Measurements from ENCODE around the gene AFF1. TPM values are rescaled to one million over a fixed set of nuclear protein-coding genes. Genes with fewer than 3 reads are reported as not detected.

Gene AFF1
- total RNA-seq, 4 donors from 2014 or later: 90.1 to 132 (median 101) TPM

DNA sequence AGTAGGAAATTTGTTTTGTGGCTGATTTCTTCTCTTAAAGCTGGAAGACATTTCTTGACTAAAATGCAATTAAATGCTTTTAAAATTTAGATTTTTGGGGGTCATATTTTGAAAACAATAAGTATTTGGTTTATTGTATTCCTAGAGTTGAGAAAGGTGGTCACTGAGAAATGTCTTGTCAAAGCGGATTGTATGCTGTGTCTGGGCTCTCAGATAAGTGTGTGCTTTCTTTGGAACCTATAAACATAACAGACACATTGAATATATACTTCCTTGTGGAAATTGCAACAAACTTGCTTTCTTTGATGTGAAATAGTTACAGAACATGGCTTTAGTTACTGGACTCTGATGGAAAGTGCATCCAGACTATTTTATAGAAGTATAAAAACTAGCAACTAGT lies 75.4 kb downstream of the AFF1 start:
- no peak for TF ChIP-seq CTCF (IDR thresholded peaks at IDR 0.05; ENCODE audit: low read depth)

DNA sequence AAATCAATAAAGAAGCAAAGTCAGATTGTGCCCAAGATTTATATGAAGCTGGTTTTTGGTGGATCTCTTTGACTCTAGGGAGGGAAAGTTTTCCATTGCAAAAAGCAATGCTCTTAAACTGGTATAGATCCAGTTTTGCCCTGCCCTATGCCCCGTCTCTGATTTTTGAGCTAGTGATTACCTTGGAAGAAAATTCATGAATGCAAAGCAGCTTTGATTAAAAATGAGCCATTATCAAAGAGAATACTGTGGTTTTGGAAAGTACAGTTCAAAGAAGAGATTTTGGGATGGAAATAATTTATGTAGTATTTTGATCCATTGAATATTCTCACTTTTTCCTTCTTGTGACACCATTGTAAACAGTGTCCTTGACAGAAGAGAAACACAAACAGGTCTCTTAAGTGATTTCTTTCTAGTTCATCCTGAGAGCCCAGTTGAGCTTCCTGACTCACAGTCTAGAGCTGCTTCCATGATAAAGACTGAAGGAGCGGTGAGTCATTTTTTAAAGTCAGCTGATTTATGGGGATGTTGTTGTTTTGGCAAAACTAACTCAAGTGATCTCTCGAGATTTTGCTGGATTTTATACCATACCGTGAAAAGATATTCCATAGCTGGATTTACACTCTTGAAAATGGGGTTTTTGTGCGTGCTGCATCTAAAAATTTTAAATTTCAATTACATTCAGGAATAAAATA lies 76.7 kb downstream of the AFF1 start:
- TF ChIP-seq CTCF (IDR thresholded peaks at IDR 0.05; ENCODE audit: low read depth): no peak

DNA sequence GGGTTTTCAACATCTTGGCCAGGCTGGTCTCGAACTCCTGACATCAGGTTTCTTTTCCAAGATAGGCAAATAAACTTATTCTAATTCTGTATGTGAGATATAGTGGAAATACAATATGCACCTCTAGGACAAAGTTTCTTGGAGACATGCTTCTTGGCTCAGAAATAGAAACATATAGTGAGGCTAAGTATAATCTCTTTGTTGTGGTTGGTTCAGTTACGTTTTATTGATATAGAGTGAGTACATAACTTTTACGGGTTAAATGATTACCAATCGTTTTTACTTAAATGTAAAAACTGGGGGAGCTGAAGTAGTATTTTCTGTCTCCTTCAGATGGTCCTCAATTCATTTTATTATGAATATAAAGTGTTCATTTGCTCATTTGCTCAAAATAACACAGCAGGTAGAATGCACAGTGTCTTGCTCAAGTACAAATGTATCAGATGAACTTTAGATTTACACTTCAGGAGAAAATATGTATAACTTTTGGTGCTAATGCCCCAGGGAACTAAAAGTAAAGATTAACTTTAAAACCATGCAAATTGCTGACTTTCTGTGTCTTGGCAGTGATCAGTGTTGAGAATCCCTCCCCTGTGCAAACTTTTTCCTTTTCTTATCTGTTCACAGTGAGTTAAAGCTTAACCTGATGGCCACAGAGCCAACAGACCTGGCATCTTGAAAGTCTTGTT lies 77.6 kb downstream of the AFF1 start:
- no peak for TF ChIP-seq CTCF (IDR thresholded peaks at IDR 0.05; ENCODE audit: low read depth)

GRCh38 chr4:87014284-87014782 lies 79.5 kb downstream of the AFF1 start:
- no peak for TF ChIP-seq CTCF (IDR thresholded peaks at IDR 0.05; ENCODE audit: low read depth)

DNA sequence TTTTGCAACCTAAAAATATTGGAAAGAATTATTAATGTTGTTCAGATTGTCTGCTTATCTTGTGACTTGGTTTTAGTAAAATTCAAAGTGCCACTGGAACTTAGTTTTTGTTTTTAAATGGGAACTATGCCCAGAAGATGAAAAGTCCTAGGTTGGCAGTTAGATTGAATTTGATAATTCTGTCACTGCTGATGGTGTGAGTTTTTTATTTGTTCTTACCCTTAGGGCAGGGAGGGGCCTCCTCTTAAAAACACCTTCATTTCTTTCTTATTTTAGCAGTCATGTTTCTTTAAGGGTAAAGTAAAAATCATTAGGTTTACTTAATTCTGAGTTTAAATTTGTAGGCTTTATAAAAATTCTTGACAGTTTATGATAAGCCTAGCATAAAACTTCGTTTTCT lies 80.6 kb downstream of the AFF1 start:
- no peak for TF ChIP-seq CTCF (IDR thresholded peaks at IDR 0.05; ENCODE audit: low read depth)

DNA sequence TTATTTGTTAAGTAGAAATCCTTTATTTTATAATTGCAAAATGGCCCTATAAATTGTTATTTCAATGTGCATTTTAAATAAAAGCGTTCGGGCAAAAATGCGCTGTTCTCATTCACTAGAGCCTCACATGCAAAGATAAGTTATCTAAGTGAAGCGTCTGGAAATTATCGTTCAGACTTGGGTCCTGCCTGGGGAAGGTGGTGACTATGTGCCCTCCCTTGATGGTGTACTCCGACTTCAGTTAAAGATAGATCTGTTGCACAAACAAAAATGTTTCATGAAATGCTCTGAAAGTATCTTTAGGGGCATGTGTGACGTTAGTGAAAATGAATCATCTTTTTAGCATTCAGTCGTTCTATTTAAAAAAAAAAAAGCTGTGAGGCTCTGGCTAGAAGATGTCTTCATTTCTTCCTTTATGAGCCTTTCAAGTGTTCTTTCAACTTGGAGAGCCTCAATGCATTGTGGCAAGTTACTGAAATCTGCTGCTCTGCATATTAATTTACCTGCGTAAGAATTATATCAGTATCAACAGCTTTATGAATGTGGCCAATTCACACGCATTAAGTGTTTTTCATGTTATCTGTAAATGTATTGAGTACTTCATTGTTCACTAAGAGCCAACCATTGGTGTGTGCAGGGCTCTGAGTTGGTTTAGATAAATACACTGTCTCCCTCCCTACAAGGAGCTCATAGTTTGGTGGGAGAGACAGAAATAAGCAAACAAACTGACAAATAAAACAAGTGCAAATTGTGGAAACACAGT lies 83.0 kb downstream of the AFF1 start:
- TF ChIP-seq CTCF (IDR thresholded peaks at IDR 0.05; ENCODE audit: low read depth): no peak

DNA sequence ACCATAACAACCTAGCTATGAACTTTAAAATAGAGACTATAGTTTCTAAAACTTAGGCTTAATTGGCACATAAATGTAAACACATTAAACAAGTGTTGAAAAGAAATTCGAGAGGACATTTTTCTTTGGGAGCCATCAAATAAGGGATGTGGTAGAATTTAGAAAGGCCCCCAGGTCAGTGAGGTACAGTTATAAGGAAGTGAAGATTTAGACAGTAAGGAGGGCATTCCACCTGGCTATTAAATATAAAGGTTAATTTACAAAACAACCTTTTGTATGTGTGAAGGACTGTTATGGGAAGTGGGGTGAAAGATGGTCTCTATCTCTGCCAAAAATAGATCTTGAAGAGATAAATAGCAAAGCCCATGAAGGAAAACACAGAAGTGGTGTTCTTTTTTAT lies 83.9 kb downstream of the AFF1 start:
- TF ChIP-seq CTCF (IDR thresholded peaks at IDR 0.05; ENCODE audit: low read depth): no peak
